Measurements from ENCODE around the gene RYR2.
"Not testable (repeated sequence)": the region's sequence is repeated elsewhere in the genome, so short reads cannot be mapped to it uniquely, and the experiment has no call there.

The RYR2 gene

GRCh38 chr1:237843516-237843915 is 801.5 kb downstream of the RYR2 start:
- DNase-seq (ENCODE audit: low read depth, low spot score), result not testable (repeated sequence)

GRCh38 chr1:237851210-237851845 is 809.3 kb downstream of the RYR2 start:
- no peak for DNase-seq (ENCODE audit: low read depth, low spot score)

GRCh38 chr1:237852342-237852741 is 810.4 kb downstream of the RYR2 start:
- no peak for DNase-seq (ENCODE audit: low read depth, low spot score)

- DNase-seq (ENCODE audit: low read depth, low spot score), result no peak
Observed at GRCh38 chr1:237857455-237857854, 815.5 kb downstream of the RYR2 start.

- DNase-seq (ENCODE audit: low read depth, low spot score), result no peak
Observed at GRCh38 chr1:237858992-237859391, 817.0 kb downstream of the RYR2 start.

GRCh38 chr1:237861944-237862343 is 820.0 kb downstream of the RYR2 start:
- no peak for DNase-seq (ENCODE audit: low read depth, low spot score)

GRCh38 chr1:237863234-237863633 is 821.2 kb downstream of the RYR2 start:
- no peak for DNase-seq (ENCODE audit: low read depth, low spot score)

GRCh38 chr1:237864338-237865244 is 822.6 kb downstream of the RYR2 start:
- DNase-seq (ENCODE audit: low read depth, low spot score), result no peak

GRCh38 chr1:237867380-237867888 is 825.5 kb downstream of the RYR2 start:
- no peak for DNase-seq (ENCODE audit: low read depth, low spot score)

GRCh38 chr1:237868817-237869600 is 827.0 kb downstream of the RYR2 start:
- no peak for DNase-seq (ENCODE audit: low read depth, low spot score)

GRCh38 chr1:237873487-237874211 is 831.7 kb downstream of the RYR2 start:
- DNase-seq (ENCODE audit: low read depth, low spot score), result no peak

GRCh38 chr1:237875291-237875690 is 833.3 kb downstream of the RYR2 start:
- DNase-seq (ENCODE audit: low read depth, low spot score), result no peak

- DNase-seq (ENCODE audit: low read depth, low spot score), result no peak
Observed at GRCh38 chr1:237877631-237878030, 835.6 kb downstream of the RYR2 start.

- DNase-seq (ENCODE audit: low read depth, low spot score), result no peak
Observed at GRCh38 chr1:237878406-237878805, 836.4 kb downstream of the RYR2 start.

GRCh38 chr1:237879195-237879594 is 837.2 kb downstream of the RYR2 start:
- DNase-seq (ENCODE audit: low read depth, low spot score), result no peak
